Keratinocyte (primary cell): ENCODE measurements around the gene CISTR.

Source experiments
- EZH2 ChIP-seq: IDR thresholded peaks from one replicate; pipeline ENCODE4 v1.6.1; 2012; ENCODE audit warnings: inconsistent platforms, mild to moderate bottlenecking, low read length, moderate library complexity
- TF ChIP-seq, protein P1 (sequence below), 3 experiments: IDR thresholded peaks in 1 of 3; conservative IDR thresholded peaks in 1 of 3; optimal IDR thresholded peaks in 1 of 3; 2 replicates in 2 of 3; 3 replicates in 1 of 3; pipeline versions ENCODE3 to v1.5.1; 2011; ENCODE audit warnings: low read length in 3 of 3, mild to moderate bottlenecking in 3 of 3, moderate library complexity in 2 of 3, control low read depth in 1 of 3, inconsistent platforms in 1 of 3; ENCODE audit not compliant: insufficient read depth in 2 of 3; ENCODE audit errors: extremely low read depth in 1 of 3

DNA sequence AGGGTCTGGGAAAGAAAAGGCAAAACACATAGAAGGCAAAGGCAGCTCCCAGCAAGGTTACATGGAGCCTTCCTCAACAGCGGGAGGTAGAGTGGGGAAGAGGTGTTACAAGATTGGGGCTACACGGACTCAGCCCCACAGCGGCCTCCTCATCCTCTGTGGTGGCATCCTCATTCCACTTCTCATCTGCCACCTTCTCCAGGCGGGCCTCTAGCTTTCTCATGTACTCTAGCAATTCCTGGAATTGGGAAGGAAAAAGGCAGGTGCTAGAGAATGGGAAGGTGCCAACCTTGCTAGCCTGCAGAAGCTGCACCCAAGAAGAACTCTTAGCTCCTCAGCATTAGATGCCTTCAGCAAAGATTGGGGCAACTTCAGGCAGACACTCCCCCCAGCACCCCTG, 37.8 kb downstream of the CISTR start:
- TF ChIP-seq, protein P1, sequence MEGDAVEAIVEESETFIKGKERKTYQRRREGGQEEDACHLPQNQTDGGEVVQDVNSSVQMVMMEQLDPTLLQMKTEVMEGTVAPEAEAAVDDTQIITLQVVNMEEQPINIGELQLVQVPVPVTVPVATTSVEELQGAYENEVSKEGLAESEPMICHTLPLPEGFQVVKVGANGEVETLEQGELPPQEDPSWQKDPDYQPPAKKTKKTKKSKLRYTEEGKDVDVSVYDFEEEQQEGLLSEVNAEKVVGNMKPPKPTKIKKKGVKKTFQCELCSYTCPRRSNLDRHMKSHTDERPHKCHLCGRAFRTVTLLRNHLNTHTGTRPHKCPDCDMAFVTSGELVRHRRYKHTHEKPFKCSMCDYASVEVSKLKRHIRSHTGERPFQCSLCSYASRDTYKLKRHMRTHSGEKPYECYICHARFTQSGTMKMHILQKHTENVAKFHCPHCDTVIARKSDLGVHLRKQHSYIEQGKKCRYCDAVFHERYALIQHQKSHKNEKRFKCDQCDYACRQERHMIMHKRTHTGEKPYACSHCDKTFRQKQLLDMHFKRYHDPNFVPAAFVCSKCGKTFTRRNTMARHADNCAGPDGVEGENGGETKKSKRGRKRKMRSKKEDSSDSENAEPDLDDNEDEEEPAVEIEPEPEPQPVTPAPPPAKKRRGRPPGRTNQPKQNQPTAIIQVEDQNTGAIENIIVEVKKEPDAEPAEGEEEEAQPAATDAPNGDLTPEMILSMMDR (optimal IDR thresholded peaks at IDR 0.05 in 1 of 3, IDR thresholded peaks at IDR 0.05 in 1 of 3, conservative IDR thresholded peaks at IDR 0.05 in 1 of 3; ENCODE audit: extremely low read depth in 1 of 3, insufficient read depth in 2 of 3, low read length in 3 of 3) = no peak
- no peak for TF ChIP-seq EZH2
